PC-9 (cell line): ENCODE data around the gene COX4I2.

Source experiments
- EZH2 ChIP-seq: fragments of 200-600 bp; sonication (generic); IDR thresholded peaks from 2 replicates; pipeline ENCODE4 v1.8.0; 2017; ENCODE audit warnings: antibody characterized with exemption, low read depth
- TF ChIP-seq, protein P1 (sequence below): fragments of 200-600 bp; sonication (generic); conservative IDR thresholded peaks from 2 replicates; pipeline ENCODE4 v1.6.1; 2017; ENCODE audit warnings: mixed run types, antibody characterized with exemption, mild to moderate bottlenecking, moderate library complexity

DNA sequence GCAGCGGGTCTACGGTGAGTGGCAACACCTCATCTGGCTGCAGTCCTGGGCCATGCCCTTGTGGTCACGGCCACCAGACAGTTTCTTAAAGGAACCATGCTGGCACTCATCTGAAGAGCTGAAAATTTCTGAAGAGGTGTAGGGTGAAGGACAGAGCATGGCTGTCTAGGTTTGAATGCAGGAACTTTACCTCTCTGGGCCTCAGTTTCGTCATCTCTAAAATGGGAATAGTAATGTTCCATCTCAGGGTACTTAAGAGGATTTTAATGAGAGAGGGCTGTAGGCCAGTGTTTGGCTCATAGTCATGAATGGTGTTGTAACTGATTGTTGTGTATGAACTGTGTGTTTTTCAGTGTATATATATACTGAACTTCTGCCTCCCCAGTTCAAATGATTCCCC is 5.8 kb downstream of the COX4I2 start:
- TF ChIP-seq, protein P1, sequence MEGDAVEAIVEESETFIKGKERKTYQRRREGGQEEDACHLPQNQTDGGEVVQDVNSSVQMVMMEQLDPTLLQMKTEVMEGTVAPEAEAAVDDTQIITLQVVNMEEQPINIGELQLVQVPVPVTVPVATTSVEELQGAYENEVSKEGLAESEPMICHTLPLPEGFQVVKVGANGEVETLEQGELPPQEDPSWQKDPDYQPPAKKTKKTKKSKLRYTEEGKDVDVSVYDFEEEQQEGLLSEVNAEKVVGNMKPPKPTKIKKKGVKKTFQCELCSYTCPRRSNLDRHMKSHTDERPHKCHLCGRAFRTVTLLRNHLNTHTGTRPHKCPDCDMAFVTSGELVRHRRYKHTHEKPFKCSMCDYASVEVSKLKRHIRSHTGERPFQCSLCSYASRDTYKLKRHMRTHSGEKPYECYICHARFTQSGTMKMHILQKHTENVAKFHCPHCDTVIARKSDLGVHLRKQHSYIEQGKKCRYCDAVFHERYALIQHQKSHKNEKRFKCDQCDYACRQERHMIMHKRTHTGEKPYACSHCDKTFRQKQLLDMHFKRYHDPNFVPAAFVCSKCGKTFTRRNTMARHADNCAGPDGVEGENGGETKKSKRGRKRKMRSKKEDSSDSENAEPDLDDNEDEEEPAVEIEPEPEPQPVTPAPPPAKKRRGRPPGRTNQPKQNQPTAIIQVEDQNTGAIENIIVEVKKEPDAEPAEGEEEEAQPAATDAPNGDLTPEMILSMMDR: no peak
- no peak for TF ChIP-seq EZH2
